PC-9 (cell line): Measurements from ENCODE around the gene PCARE. TPM values are rescaled to one million over a fixed set of nuclear protein-coding genes. Genes with fewer than 3 reads are reported as not detected.
A peak's percentile ranks its signal among the peaks of the same experiment; 100 is the strongest.

Source experiments
- BruUV-seq: library from RNA; stranded (reverse); fragments of 400-500 nt; replicated peaks from 2 replicates; lab custom pipeline; 2021; lab: Mats Ljungman, UMichigan
- CTCF ChIA-PET: fragments of 300-600 bp; sonication (Branson Sonifier 250); formaldehyde crosslinking; loops from one replicate; lab custom pipeline; 2022; ENCODE audit warnings: antibody characterized with exemption; lab: Charles Lee
- POLR2A ChIA-PET: fragments of 300-600 bp; sonication (Branson Sonifier 250); formaldehyde crosslinking; loops from one replicate; lab custom pipeline; 2022; ENCODE audit warnings: antibody characterized with exemption; ENCODE audit not compliant: unreplicated experiment; lab: Charles Lee
- DNase-seq, 2 experiments: peaks; one replicate each; pipeline versions ENCODE4 v3.0.0 to v3.0.0-alpha.2; 2015 to 2022; ENCODE audit warnings: mixed read lengths in 1 of 2
- H2AFZ ChIP-seq: fragments of 200-600 bp; sonication (generic); 2 replicates; pipeline ENCODE4 v1.8.1; 2017; ENCODE audit warnings: antibody characterized with exemption
- H3F3A ChIP-seq: fragments of 200-600 bp; sonication (generic); 2 replicates; pipeline ENCODE4 v1.8.1; 2017; ENCODE audit warnings: antibody characterized with exemption, mild to moderate bottlenecking, low read depth; ENCODE audit not compliant: insufficient read depth
- H3K27ac ChIP-seq: fragments of 200-600 bp; sonication (generic); 2 replicates; pipeline ENCODE4 v1.6.1; 2016; ENCODE audit warnings: mixed run types
- H3K27me3 ChIP-seq: fragments of 200-600 bp; sonication (generic); 2 replicates; pipeline ENCODE4 v1.6.1; 2016; ENCODE audit warnings: low read depth, mixed run types; ENCODE audit not compliant: insufficient read depth
- H3K36me3 ChIP-seq: fragments of 200-600 bp; sonication (generic); 2 replicates; pipeline ENCODE4 v1.6.1; 2016; ENCODE audit warnings: low read depth, mixed run types
- H3K4me1 ChIP-seq: fragments of 200-600 bp; sonication (generic); replicated peaks from 2 replicates; pipeline ENCODE4 v1.6.1; 2016; ENCODE audit warnings: mixed run types; ENCODE audit not compliant: insufficient read depth
- H3K4me2 ChIP-seq: fragments of 200-600 bp; sonication (generic); 2 replicates; pipeline ENCODE4 v1.6.1; 2017; ENCODE audit warnings: mixed run types
- H3K4me3 ChIP-seq: fragments of 200-600 bp; sonication (generic); 2 replicates; pipeline ENCODE4 v1.6.1; 2016; ENCODE audit warnings: mixed run types
- H3K79me2 ChIP-seq: fragments of 200-600 bp; sonication (generic); 2 replicates; pipeline ENCODE4 v1.6.1; 2017; ENCODE audit warnings: low read depth, mixed run types
- H3K9me2 ChIP-seq: fragments of 200-600 bp; sonication (generic); 2 replicates; pipeline ENCODE4 v1.8.1; 2017; ENCODE audit warnings: mild to moderate bottlenecking; ENCODE audit not compliant: insufficient read depth
- H3K9me3 ChIP-seq: fragments of 200-600 bp; sonication (generic); 2 replicates; pipeline ENCODE4 v1.8.1; 2016; ENCODE audit warnings: low read depth; ENCODE audit not compliant: insufficient read depth
- H4K20me1 ChIP-seq: fragments of 200-600 bp; sonication (generic); 2 replicates; pipeline ENCODE4 v1.8.1; 2017; ENCODE audit not compliant: insufficient read depth
- EZH2 ChIP-seq: fragments of 200-600 bp; sonication (generic); IDR thresholded peaks from 2 replicates; pipeline ENCODE4 v1.8.0; 2017; ENCODE audit warnings: antibody characterized with exemption, low read depth
- intact Hi-C: fragments of 100-400 bp; cut with micrococcal nuclease; formaldehyde crosslinking; loops from one replicate; pipeline ENCODE4 v1.10.0; 2022; ENCODE audit not compliant: unreplicated experiment
- total RNA-seq: library from RNA; stranded (reverse); gene quantifications from 2 replicates; pipeline ENCODE4 v1.2.3, GENCODE V29; 2021
- TF ChIP-seq, protein P1 (sequence below): fragments of 200-600 bp; sonication (generic); conservative IDR thresholded peaks from 2 replicates; pipeline ENCODE4 v1.6.1; 2017; ENCODE audit warnings: mixed run types, antibody characterized with exemption, mild to moderate bottlenecking, moderate library complexity

The PCARE gene
- total RNA-seq, 1 experiment from 2014 or later, result not detected

- Histone ChIP-seq H3K79me2 (no peaks in the 10 kb centered on the region), H3F3A (peaks cover 5% of the 10 kb centered on the region; the same call in 1 of the 2 replicates), H3K4me1 (peaks cover 25% of the 10 kb centered on the region), H3K27ac (peak overlapping the region; percentile 85), H4K20me1 (no peaks in the 10 kb centered on the region), H3K9me3 (no peaks in the 10 kb centered on the region), H3K9me2 (no peaks in the 10 kb centered on the region), H3K4me3 (no peak overlapping the region), H3K27me3 (no peaks in the 10 kb centered on the region), H3K36me3 (no peaks in the 10 kb centered on the region), H2AFZ (no peak overlapping the region), H3K4me2 (peak overlapping the region; percentile 33)
- DNase-seq, result no peak
- ChIA-PET CTCF (no interaction called here), POLR2A (interaction anchor here (0.6 kb wide), 1 partner anchor 207 kb away, joined by 3 read pairs; no protein-coding TSS in a partner anchor)
- TF ChIP-seq, protein P1, sequence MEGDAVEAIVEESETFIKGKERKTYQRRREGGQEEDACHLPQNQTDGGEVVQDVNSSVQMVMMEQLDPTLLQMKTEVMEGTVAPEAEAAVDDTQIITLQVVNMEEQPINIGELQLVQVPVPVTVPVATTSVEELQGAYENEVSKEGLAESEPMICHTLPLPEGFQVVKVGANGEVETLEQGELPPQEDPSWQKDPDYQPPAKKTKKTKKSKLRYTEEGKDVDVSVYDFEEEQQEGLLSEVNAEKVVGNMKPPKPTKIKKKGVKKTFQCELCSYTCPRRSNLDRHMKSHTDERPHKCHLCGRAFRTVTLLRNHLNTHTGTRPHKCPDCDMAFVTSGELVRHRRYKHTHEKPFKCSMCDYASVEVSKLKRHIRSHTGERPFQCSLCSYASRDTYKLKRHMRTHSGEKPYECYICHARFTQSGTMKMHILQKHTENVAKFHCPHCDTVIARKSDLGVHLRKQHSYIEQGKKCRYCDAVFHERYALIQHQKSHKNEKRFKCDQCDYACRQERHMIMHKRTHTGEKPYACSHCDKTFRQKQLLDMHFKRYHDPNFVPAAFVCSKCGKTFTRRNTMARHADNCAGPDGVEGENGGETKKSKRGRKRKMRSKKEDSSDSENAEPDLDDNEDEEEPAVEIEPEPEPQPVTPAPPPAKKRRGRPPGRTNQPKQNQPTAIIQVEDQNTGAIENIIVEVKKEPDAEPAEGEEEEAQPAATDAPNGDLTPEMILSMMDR, result no peak
- TF ChIP-seq EZH2, result no peak
- intact Hi-C loops, result loop anchor here (1.0 to 5.0 kb wide), 3 partner anchors 60 to 142 kb away; no protein-coding TSS in a partner anchor
- no TSS peak for BruUV-seq
Measured at GRCh38 chr2:29054430-29054829, 19.9 kb downstream of the PCARE start.

DNA sequence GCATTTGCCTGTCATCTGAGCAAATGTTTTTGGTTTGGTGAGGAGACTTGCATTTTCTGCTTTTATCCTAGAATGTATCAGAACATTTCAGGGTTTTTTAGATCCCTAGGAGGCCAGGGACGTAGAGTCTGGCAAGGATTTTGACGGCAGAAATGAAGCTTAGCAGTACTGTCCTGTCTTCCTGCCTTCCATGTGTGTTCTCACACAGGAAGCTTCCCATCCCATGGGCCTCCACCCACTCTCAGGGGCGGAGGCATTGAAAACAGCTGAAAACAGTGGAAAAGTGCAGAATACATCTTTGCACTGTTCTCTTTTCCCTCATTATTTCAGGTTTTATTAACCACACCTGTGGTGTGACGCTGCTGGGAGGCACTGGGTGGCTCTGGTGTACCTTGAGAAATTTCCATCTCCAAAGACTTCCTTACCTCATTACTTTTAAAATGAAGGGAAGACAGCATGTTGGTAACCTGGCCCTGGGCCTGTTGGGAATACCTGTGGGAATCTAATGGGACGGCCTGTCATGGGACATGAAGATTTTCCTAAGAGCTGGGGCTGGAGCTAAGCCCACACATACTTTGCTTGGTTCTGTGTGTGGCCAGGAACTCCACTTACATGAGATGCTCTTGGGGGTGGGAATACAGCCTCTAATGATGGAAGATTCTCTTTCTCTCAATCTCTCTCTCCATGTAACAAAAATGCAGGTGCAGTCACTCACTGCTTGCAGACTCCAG lies 20.5 kb downstream of the PCARE start:
- Histone ChIP-seq H4K20me1 (no peaks in the 10 kb centered on the region), H3K79me2 (no peaks in the 10 kb centered on the region), H3K4me3 (no peak overlapping the region), H3K36me3 (no peaks in the 10 kb centered on the region), H3K4me1 (peaks cover 25% of the 10 kb centered on the region), H3K27me3 (no peaks in the 10 kb centered on the region), H3F3A (peaks cover 5% of the 10 kb centered on the region; the same call in 1 of the 2 replicates), H3K4me2 (peak overlapping the region; percentile 33), H3K9me2 (no peaks in the 10 kb centered on the region), H3K9me3 (no peaks in the 10 kb centered on the region), H3K27ac (peak overlapping the region; percentile 85), H2AFZ (0 out of 2 replicates have a peak overlapping the region, but pooled peaks have one; percentile 0)
- BruUV-seq, result no TSS peak
- no peak for TF ChIP-seq EZH2
- TF ChIP-seq, protein P1, result peak; percentile 75
- POLR2A ChIA-PET, result interaction anchor here (0.6 kb wide), 1 partner anchor 207 kb away, joined by 3 read pairs; no protein-coding TSS in a partner anchor
- intact Hi-C loops, result loop anchor here (1.0 to 5.0 kb wide), 3 partner anchors 60 to 143 kb away; no protein-coding TSS in a partner anchor
- DNase-seq, result peak in 1 of 2 experiments; percentile 30
- CTCF ChIA-PET, result no interaction called here

GRCh38 chr2:29053223-29053622 lies 21.1 kb downstream of the PCARE start:
- no peaks in the 10 kb centered on the region for H3K36me3 ChIP-seq
- H3K79me2 ChIP-seq, result no peaks in the 10 kb centered on the region
- no peaks in the 10 kb centered on the region for H3K27me3 ChIP-seq
- intact Hi-C loops, result loop anchor here (5.0 kb wide), 1 partner anchor 96 kb away; no protein-coding TSS in a partner anchor
- no peak for TF ChIP-seq EZH2
- TF ChIP-seq, protein P1, result no peak
- no peaks in the 10 kb centered on the region for H4K20me1 ChIP-seq
- 0 out of 2 replicates have a peak overlapping the region, but pooled peaks have one; percentile 0 for H2AFZ ChIP-seq
- no peak overlapping the region for H3K4me3 ChIP-seq
- H3K9me2 ChIP-seq, result no peaks in the 10 kb centered on the region
- H3K9me3 ChIP-seq, result no peaks in the 10 kb centered on the region
- peaks cover 5% of the 10 kb centered on the region; the same call in 1 of the 2 replicates for H3F3A ChIP-seq
- no TSS peak for BruUV-seq
- peaks cover 25% of the 10 kb centered on the region for H3K4me1 ChIP-seq
- ChIA-PET CTCF (no interaction called here), POLR2A (no interaction called here)
- H3K27ac ChIP-seq, result peak overlapping the region; percentile 85
- H3K4me2 ChIP-seq, result peak overlapping the region; percentile 33
- DNase-seq, result peak; percentile 67 to 87
